OCI-LY7 (cell line): ENCODE data around the gene TIMM10. TPM values are rescaled to one million over a fixed set of nuclear protein-coding genes. Genes with fewer than 3 reads are reported as not detected.

Experiments used
- BruUV-seq: library from RNA; stranded (reverse); fragments of 400-500 nt; replicated peaks from 2 replicates; lab custom pipeline; 2021; lab: Mats Ljungman, UMichigan
- CTCF ChIA-PET: fragments of 300-600 bp; sonication (Branson Sonifier 250); formaldehyde crosslinking; loops from one replicate; lab custom pipeline; 2022; ENCODE audit warnings: antibody characterized with exemption; ENCODE audit not compliant: unreplicated experiment; lab: Charles Lee
- POLR2A ChIA-PET: fragments of 300-600 bp; sonication (Branson Sonifier 250); formaldehyde crosslinking; loops from one replicate; lab custom pipeline; 2022; ENCODE audit warnings: antibody characterized with exemption; lab: Charles Lee
- DNase-seq: peaks from one replicate; pipeline ENCODE4 v3.0.0-alpha.2; 2015; ENCODE audit warnings: low spot score
- H2AFZ ChIP-seq: fragments of 200-600 bp; sonication (generic), shearing (Covaris generic); 2 replicates; pipeline ENCODE4 v1.6.1; 2014; ENCODE audit warnings: mild to moderate bottlenecking, antibody characterized with exemption, low read length, moderate library complexity
- H3K27ac ChIP-seq: fragments of 200-600 bp; sonication (generic); 2 replicates; pipeline ENCODE4 v1.5.1; 2014; ENCODE audit warnings: mixed run types, low read depth, mild to moderate bottlenecking, moderate library complexity, low read length, inconsistent platforms; ENCODE audit not compliant: poor library complexity, severe bottlenecking
- H3K36me3 ChIP-seq: fragments of 200-600 bp; sonication (generic); 2 replicates; pipeline ENCODE4 v1.6.1; 2014; ENCODE audit warnings: mild to moderate bottlenecking, antibody characterized with exemption, low read length, moderate library complexity, mixed read lengths; ENCODE audit not compliant: insufficient read depth
- H3K4me1 ChIP-seq: fragments of 200-600 bp; sonication (generic); 2 replicates; pipeline ENCODE4 v1.5.1; 2014; ENCODE audit warnings: mild to moderate bottlenecking, low read length; ENCODE audit not compliant: insufficient read depth, poor library complexity, severe bottlenecking
- H3K4me2 ChIP-seq: fragments of 200-600 bp; sonication (generic); 2 replicates; pipeline ENCODE4 v1.6.1; 2014; ENCODE audit warnings: mild to moderate bottlenecking, low read length
- H3K4me3 ChIP-seq: fragments of 200-600 bp; sonication (generic); 2 replicates; pipeline ENCODE4 v1.5.1; 2014; ENCODE audit warnings: mild to moderate bottlenecking, low read depth, low read length; ENCODE audit not compliant: poor library complexity, severe bottlenecking
- H3K79me2 ChIP-seq: fragments of 200-600 bp; sonication (generic); 2 replicates; pipeline ENCODE4 v1.6.1; 2016; ENCODE audit warnings: low read depth, mild to moderate bottlenecking, low read length, moderate library complexity, mixed read lengths; ENCODE audit not compliant: insufficient read depth
- H3K9me2 ChIP-seq: fragments of 200-600 bp; sonication (generic); 2 replicates; pipeline ENCODE4 v1.6.1; 2016; ENCODE audit warnings: mild to moderate bottlenecking, low read length, mixed read lengths; ENCODE audit not compliant: insufficient read depth
- H3K9me3 ChIP-seq: fragments of 200-600 bp; sonication (generic); 2 replicates; pipeline ENCODE4 v1.6.1; 2014; ENCODE audit warnings: mild to moderate bottlenecking, mixed run types, low read length, mixed read lengths
- H4K20me1 ChIP-seq: fragments of 200-600 bp; sonication (generic); 2 replicates; pipeline ENCODE4 v1.6.1; 2014; ENCODE audit warnings: mild to moderate bottlenecking, antibody characterized with exemption, low read length, moderate library complexity, mixed read lengths; ENCODE audit not compliant: insufficient read depth
- EZH2phosphoT487 ChIP-seq: fragments of 200-600 bp; sonication (generic); IDR thresholded peaks from 2 replicates; pipeline ENCODE4 v1.6.1; 2018; ENCODE audit warnings: low read depth, borderline replicate concordance, mild to moderate bottlenecking, mixed run types, antibody characterized with exemption, low read length, moderate library complexity, mixed read lengths
- intact Hi-C: fragments of 100-400 bp; cut with micrococcal nuclease; formaldehyde crosslinking; loops from one replicate; pipeline ENCODE4 v1.10.0; 2022; ENCODE audit not compliant: unreplicated experiment
- total RNA-seq, 2 experiments: library from RNA; depleted of rRNA in 1 of 2; stranded (reverse); fragments of >200 nt in 1 of 2; shearing (Covaris generic) in 1 of 2; gene quantifications; 2 replicates each; pipeline ENCODE4 v1.2.3, GENCODE V29; 2014 to 2022
- TF ChIP-seq, protein P1 (sequence below): fragments of 200-600 bp; sonication (generic); conservative IDR thresholded peaks from 2 replicates; pipeline ENCODE4 v1.5.1; 2014; ENCODE audit warnings: mild to moderate bottlenecking, antibody characterized with exemption, low read length, moderate library complexity, mixed read lengths

TIMM10 gene
- total RNA-seq, 2 experiments from 2014 or later: 163 to 258 TPM

DNA sequence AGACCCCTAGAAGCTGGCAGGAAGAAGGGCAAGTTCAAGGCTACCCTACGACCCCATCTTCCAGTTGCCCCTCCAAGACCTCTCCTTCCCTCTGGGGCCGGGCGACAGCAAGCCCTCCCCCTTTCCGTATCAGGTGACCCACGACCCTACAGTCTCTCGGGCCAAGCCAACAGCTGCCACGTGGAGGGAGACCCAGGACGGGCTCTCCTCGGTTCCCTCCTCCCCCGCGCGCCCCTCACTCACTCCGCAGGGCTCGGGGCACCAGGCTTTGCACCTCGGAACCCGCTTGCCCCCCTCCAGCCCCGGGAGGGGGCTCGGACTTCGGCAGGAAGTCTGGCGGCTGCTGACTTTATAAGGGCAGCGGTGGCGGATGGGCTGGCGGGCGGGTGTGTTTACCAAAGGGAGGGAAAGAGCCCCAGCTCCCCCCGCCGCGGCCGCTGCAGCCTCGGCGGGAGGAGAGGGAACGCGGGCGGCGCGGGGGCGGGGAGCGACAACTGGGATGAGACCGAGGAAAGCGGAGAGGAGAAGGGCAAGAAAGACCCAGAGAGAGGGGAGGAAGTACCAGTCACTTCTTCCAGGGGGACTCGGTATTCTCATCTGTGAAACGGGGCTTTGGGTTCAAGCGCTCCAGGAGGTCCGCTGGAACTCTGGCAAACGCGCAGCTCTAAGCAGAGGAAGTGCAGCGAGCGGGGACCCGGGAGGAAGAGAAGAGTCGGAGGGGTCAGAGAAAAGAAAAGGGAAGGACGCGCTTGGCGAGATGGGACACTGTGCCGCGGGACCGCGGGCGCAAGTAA, 15.8 kb downstream of the TIMM10 start:
- intact Hi-C loops: loop anchor here (5.0 to 10.0 kb wide), 2 partner anchors 153 to 1580 kb away; partner anchors contain the start of gene ZDHHC5

DNA sequence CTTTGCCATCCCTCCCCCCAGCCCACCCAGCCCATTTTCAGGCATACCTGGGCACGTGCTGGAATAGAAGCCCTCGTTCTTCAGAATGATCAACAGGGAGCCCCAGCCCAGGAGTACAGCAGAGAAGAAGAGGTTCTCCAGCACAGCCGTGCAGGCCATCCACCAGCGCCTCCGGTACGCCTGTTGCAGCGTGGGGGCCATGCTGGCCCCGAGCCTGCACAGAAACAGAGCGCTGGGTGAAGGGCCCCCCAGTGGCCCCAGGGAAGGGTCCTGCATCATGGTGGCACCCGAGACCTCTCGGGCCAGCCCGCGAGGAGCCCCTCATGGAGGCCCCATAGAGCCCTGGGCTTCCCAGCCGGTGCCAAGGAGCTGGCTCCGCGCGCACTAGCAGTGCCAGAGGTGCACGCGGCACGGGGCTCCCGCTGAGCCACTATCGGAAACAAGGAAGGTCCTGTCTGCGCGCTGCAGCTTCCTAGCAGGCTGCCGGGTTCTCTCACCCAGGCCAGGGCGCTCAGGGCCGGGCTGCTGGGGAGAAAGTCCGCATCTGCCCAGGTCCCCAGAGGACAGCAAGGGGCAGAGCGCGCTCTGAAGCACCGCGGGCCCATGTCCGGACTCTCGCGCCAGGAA, 16.5 kb downstream of the TIMM10 start:
- H3K27ac ChIP-seq: peak overlapping the region; percentile 65
- ChIA-PET POLR2A (interaction anchor here (0.6 to 5.9 kb wide), 9 partner anchors 8 to 149 kb away, joined by 3 to 64 read pairs (median 5); partner anchors contain the start of gene TIMM10), CTCF (interaction anchor here (1.5 to 5.2 kb wide), 2 partner anchors 13 to 20 kb away, joined by 8 to 21 read pairs; no protein-coding TSS in a partner anchor)
- peaks cover 43% of the 10 kb centered on the region for H3K4me1 ChIP-seq
- no peaks in the 10 kb centered on the region for H4K20me1 ChIP-seq
- peak overlapping the region; percentile 87 for H3K4me2 ChIP-seq
- intact Hi-C loops: loop anchor here (5.0 to 10.0 kb wide), 2 partner anchors 153 to 1581 kb away; partner anchors contain the start of gene ZDHHC5
- peak overlapping the region; percentile 91 for H3K4me3 ChIP-seq
- no TSS peak for BruUV-seq
- peaks cover 40% of the 10 kb centered on the region; the same call in 1 of the 2 replicates for H3K79me2 ChIP-seq
- no peaks in the 10 kb centered on the region for H3K9me3 ChIP-seq
- no peaks in the 10 kb centered on the region for H3K9me2 ChIP-seq
- peak; percentile 62 for DNase-seq
- H2AFZ ChIP-seq: peak overlapping the region; percentile 79; the same call in 1 of the 2 replicates
- TF ChIP-seq EZH2phosphoT487: no peak
- TF ChIP-seq, protein P1, sequence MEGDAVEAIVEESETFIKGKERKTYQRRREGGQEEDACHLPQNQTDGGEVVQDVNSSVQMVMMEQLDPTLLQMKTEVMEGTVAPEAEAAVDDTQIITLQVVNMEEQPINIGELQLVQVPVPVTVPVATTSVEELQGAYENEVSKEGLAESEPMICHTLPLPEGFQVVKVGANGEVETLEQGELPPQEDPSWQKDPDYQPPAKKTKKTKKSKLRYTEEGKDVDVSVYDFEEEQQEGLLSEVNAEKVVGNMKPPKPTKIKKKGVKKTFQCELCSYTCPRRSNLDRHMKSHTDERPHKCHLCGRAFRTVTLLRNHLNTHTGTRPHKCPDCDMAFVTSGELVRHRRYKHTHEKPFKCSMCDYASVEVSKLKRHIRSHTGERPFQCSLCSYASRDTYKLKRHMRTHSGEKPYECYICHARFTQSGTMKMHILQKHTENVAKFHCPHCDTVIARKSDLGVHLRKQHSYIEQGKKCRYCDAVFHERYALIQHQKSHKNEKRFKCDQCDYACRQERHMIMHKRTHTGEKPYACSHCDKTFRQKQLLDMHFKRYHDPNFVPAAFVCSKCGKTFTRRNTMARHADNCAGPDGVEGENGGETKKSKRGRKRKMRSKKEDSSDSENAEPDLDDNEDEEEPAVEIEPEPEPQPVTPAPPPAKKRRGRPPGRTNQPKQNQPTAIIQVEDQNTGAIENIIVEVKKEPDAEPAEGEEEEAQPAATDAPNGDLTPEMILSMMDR: no peak
- H3K36me3 ChIP-seq: peaks cover 21% of the 10 kb centered on the region

More for the DNA sequence above, 15.8 kb downstream of the TIMM10 start:
- H3K4me3 ChIP-seq: peak overlapping the region; percentile 91
- H3K4me1 ChIP-seq: peaks cover 43% of the 10 kb centered on the region
- H3K79me2 ChIP-seq: peaks cover 40% of the 10 kb centered on the region; the same call in 1 of the 2 replicates
- POLR2A ChIA-PET: interaction anchor here (0.6 to 5.9 kb wide), 8 partner anchors 8 to 149 kb away, joined by 3 to 64 read pairs (median 6); partner anchors contain the start of gene TIMM10
- no peak for TF ChIP-seq EZH2phosphoT487
- TF ChIP-seq, protein P1: no peak
- CTCF ChIA-PET: interaction anchor here (1.5 to 5.2 kb wide), 2 partner anchors 13 to 21 kb away, joined by 8 to 21 read pairs; no protein-coding TSS in a partner anchor
- no peaks in the 10 kb centered on the region for H3K9me2 ChIP-seq
- no TSS peak for BruUV-seq
- H2AFZ ChIP-seq: peak overlapping the region; percentile 79
- H3K36me3 ChIP-seq: peaks cover 21% of the 10 kb centered on the region
- DNase-seq: peak; percentile 65
- peak overlapping the region; percentile 65 for H3K27ac ChIP-seq
- H4K20me1 ChIP-seq: no peaks in the 10 kb centered on the region
- H3K4me2 ChIP-seq: peak overlapping the region; percentile 87
- no peaks in the 10 kb centered on the region for H3K9me3 ChIP-seq
